Measurements from ENCODE around the gene ERBIN. TPM values are rescaled to one million over a fixed set of nuclear protein-coding genes. Genes with fewer than 3 reads are reported as not detected.
"Not testable (repeated sequence)": the region's sequence is repeated elsewhere in the genome, so short reads cannot be mapped to it uniquely, and the experiment has no call there.

Gene ERBIN
- total RNA-seq, 2 donors from 2014 or later, result 96.2 to 98.6 TPM

DNA sequence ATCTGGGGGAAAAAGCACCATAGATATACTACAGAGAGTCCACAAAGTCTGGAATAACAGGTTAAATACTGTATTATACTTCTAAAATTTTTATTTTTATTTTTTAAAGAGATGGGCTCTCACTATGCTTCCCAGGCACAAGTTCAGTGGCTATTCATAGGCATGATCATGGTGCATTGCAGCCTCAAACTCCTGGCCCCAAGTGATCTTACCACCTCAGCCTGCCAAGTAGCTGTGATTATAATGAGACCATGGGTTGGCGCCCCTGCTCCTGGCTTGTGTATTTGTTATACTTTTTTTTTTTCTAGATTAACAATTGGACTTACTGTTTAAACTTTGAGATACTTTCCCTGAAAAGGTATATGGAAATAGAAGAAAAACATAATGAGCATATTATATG, 25.9 kb downstream of the ERBIN start:
- no peaks in the 10 kb centered on the region for H3K36me3 Mint-ChIP-seq (ENCODE audit: low read depth)
- peaks cover 29% of the 10 kb centered on the region for H3K4me1 Mint-ChIP-seq
- H3K27ac Mint-ChIP-seq, result no peak overlapping the region
- H3K9me3 ChIP-seq (ENCODE audit: control insufficient read depth, low read length, poor library complexity, severe bottlenecking), result no peaks in the 10 kb centered on the region
- ATAC-seq (no peak), DNase-seq (no peak)
- no peaks in the 10 kb centered on the region for H3K27me3 Mint-ChIP-seq
- H3K4me3 Mint-ChIP-seq, result no peak overlapping the region

- no peak overlapping the region for H3K27ac Mint-ChIP-seq
- H3K36me3 Mint-ChIP-seq (ENCODE audit: low read depth), result no peaks in the 10 kb centered on the region
- no peaks in the 10 kb centered on the region for H3K9me3 ChIP-seq (ENCODE audit: control insufficient read depth, low read length, poor library complexity, severe bottlenecking)
- no peaks in the 10 kb centered on the region for H3K27me3 Mint-ChIP-seq
- peaks cover 33% of the 10 kb centered on the region for H3K4me1 Mint-ChIP-seq
- no peak for ATAC-seq
- no peak for DNase-seq
- H3K4me3 Mint-ChIP-seq, result no peak overlapping the region
Observed at GRCh38 chr5:65954200-65954599, 27.8 kb downstream of the ERBIN start.

GRCh38 chr5:65955746-65956145, 29.4 kb downstream of the ERBIN start:
- peaks cover 36% of the 10 kb centered on the region for H3K4me1 Mint-ChIP-seq
- peaks cover 3% of the 10 kb centered on the region for H3K36me3 Mint-ChIP-seq (ENCODE audit: low read depth)
- no peaks in the 10 kb centered on the region for H3K9me3 ChIP-seq (ENCODE audit: control insufficient read depth, low read length, poor library complexity, severe bottlenecking)
- no peaks in the 10 kb centered on the region for H3K27me3 Mint-ChIP-seq
- ATAC-seq (no peak), DNase-seq (no peak)
- no peak overlapping the region for H3K4me3 Mint-ChIP-seq
- no peak overlapping the region for H3K27ac Mint-ChIP-seq

- H3K4me3 Mint-ChIP-seq; H3K9me3 ChIP-seq (ENCODE audit: control insufficient read depth, low read length, poor library complexity, severe bottlenecking); H3K36me3 Mint-ChIP-seq (ENCODE audit: low read depth); H3K27ac Mint-ChIP-seq; DNase-seq; ATAC-seq; H3K27me3 Mint-ChIP-seq: not testable (repeated sequence)
- peaks cover 46% of the 10 kb centered on the region for H3K4me1 Mint-ChIP-seq
Observed at GRCh38 chr5:65957703-65958102, 31.3 kb downstream of the ERBIN start.

DNA sequence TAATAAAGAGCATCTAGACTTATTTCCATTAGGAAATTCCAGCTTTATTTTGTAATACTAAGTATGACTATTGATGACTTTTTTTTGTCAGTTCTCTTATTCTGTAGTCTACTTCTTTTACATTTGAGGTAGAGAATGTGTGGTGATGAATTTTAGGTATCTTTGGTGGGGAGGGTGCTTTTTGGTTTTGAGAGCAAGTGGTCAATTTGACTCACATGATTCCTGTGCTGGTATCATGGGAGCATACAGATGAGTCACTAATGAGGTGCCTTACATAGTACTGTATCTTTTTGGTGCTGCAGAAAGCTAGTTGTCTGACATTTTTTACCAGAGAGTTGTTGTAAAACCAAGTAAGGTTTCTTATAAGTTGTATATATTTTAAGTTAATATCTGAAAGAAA, 35.3 kb downstream of the ERBIN start:
- H3K36me3 Mint-ChIP-seq (ENCODE audit: low read depth), result peaks cover 3% of the 10 kb centered on the region
- H3K4me1 Mint-ChIP-seq, result peaks cover 42% of the 10 kb centered on the region
- H3K27ac Mint-ChIP-seq, result peak overlapping the region; percentile 56

GRCh38 chr5:65967288-65968066, 41.1 kb downstream of the ERBIN start:
- H3K4me1 Mint-ChIP-seq, result peaks cover 51% of the 10 kb centered on the region
- no peaks in the 10 kb centered on the region for H3K27me3 Mint-ChIP-seq
- no peak overlapping the region for H3K4me3 Mint-ChIP-seq
- peak overlapping the region; percentile 37 for H3K27ac Mint-ChIP-seq
- no peaks in the 10 kb centered on the region for H3K9me3 ChIP-seq (ENCODE audit: control insufficient read depth, low read length, poor library complexity, severe bottlenecking)
- DNase-seq (no peak), ATAC-seq (no peak)
- H3K36me3 Mint-ChIP-seq (ENCODE audit: low read depth), result no peaks in the 10 kb centered on the region

More for the DNA sequence above, 35.3 kb downstream of the ERBIN start:
- no peak overlapping the region for H3K4me3 Mint-ChIP-seq
- H3K9me3 ChIP-seq (ENCODE audit: control insufficient read depth, low read length, poor library complexity, severe bottlenecking), result no peaks in the 10 kb centered on the region
- H3K27me3 Mint-ChIP-seq, result no peaks in the 10 kb centered on the region
- DNase-seq (no peak), ATAC-seq (peak; percentile 46)

DNA sequence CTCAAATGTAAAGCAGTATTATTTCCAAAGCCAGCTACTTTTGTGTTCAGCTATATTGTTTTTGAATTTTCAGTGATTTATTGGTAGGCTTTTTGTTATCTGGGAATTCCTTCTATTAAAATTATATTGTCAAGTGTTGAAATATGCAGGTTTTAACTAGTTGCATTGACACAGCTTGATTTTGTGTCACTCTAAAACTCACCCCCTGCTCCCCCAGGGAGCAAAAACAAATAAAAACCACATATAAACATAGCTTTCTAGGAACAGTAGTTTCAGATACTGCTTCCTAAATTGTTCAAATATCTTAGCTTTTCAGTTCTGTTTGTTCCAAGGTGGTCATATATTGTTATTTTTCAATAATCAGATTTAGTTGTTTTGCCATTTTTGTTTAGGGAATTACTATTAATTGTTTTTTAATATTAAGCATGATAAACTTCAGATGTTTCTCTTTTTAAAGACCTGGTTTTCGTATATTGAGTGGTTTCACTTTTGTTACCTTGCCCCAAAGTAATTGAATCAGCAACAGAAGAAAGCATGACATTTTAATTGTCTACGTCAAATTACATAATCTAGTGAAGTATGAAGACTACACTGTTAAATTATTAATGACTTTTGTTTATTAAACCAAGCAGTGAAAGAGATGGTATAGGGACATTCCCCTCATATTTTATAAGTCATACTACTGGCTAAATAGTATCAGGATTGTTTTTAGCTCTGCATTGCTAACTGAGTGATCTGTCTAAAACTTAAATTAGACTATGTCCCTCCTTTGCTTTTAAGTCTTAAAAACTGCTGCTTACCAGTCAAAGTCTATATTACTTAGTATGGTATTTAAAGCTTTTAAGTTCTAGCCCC, 43.4 kb downstream of the ERBIN start:
- Mint-ChIP-seq H3K36me3 (ENCODE audit: low read depth) (peaks cover 5% of the 10 kb centered on the region), H3K4me1 (peaks cover 54% of the 10 kb centered on the region), H3K27me3 (no peaks in the 10 kb centered on the region), H3K4me3 (peak overlapping the region; percentile 68), H3K27ac (peak overlapping the region; percentile 88)
- ATAC-seq, result no peak
- H3K9me3 ChIP-seq (ENCODE audit: control insufficient read depth, low read length, poor library complexity, severe bottlenecking), result no peaks in the 10 kb centered on the region
- no peak for DNase-seq

DNA sequence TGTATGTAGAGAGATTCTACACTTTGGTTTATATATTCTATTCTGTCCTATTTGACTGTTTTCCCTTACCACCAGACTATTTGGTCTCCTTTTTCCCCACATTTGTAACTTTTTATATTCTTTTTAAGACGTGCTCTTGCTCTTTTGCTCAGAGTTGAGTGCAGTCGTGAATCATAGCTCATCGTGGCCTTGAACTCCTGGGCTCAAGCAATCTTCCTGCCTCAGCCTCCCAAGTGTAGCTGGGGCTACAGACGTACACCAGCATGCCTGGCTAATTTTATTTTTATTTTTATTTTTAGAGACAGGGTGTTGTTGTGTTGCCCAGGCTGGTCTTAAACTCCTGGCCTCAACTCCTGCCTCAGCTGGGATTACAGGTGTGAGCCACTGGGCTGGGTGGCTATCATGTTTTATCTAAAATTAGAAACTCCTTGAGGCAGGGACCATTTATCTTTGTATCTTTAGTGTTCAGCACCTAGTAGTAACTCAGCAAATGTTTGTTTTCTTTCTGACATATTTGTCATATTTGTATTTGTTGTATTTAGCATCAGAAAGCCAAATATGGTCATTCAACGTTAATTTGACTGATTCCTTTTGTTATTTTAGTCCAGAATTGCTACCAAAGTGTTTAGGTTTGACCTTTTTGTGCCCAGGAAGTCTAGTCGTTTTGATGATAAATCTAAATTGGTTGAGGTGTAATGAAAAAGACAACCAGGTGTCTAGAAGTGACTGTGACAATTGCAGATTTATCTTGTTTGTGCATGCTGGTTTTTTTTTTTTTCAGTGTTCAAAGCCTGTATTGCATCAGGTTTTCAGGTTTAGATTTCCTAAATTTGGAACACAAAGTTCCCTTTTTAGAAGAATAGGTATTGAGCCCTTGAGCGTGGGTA, 44.3 kb downstream of the ERBIN start:
- Mint-ChIP-seq H3K27me3 (no peaks in the 10 kb centered on the region), H3K27ac (peak overlapping the region; percentile 88), H3K36me3 (ENCODE audit: low read depth) (peaks cover 8% of the 10 kb centered on the region), H3K4me3 (peak overlapping the region; percentile 68), H3K4me1 (peaks cover 53% of the 10 kb centered on the region)
- ATAC-seq (no peak), DNase-seq (no peak)
- no peaks in the 10 kb centered on the region for H3K9me3 ChIP-seq (ENCODE audit: control insufficient read depth, low read length, poor library complexity, severe bottlenecking)

DNA sequence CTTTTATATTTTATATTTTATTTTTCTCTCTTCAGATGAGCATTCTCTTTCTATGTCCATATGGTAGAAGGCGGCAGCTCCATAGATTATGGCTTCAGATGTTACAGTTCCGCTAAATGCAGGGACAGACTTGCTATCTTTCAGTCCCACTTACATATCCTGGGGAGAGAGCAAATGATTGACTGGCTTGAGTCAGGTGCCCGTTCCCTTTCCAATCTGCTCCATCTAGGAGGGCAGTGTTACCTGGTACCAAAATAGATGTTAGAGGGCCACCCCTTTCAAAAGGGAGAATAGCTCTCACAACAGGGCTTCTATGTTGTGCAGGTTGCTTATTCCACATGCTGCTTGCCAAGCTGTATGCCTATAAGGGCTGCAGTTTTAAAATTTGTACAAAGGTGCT, 45.3 kb downstream of the ERBIN start:
- H3K36me3 Mint-ChIP-seq (ENCODE audit: low read depth), result peaks cover 10% of the 10 kb centered on the region
- peak overlapping the region; percentile 88 for H3K27ac Mint-ChIP-seq
- no peak for DNase-seq
- no peaks in the 10 kb centered on the region for H3K9me3 ChIP-seq (ENCODE audit: control insufficient read depth, low read length, poor library complexity, severe bottlenecking)
- no peak overlapping the region for H3K4me3 Mint-ChIP-seq
- no peak for ATAC-seq
- no peaks in the 10 kb centered on the region for H3K27me3 Mint-ChIP-seq
- H3K4me1 Mint-ChIP-seq, result peaks cover 55% of the 10 kb centered on the region

GRCh38 chr5:65972896-65973295, 46.5 kb downstream of the ERBIN start:
- not testable (repeated sequence) for ATAC-seq; H3K9me3 ChIP-seq (ENCODE audit: control insufficient read depth, low read length, poor library complexity, severe bottlenecking); H3K4me3 Mint-ChIP-seq; DNase-seq; H3K27me3 Mint-ChIP-seq; H3K27ac Mint-ChIP-seq
- peaks cover 10% of the 10 kb centered on the region for H3K36me3 Mint-ChIP-seq (ENCODE audit: low read depth)
- H3K4me1 Mint-ChIP-seq, result peaks cover 48% of the 10 kb centered on the region

DNA sequence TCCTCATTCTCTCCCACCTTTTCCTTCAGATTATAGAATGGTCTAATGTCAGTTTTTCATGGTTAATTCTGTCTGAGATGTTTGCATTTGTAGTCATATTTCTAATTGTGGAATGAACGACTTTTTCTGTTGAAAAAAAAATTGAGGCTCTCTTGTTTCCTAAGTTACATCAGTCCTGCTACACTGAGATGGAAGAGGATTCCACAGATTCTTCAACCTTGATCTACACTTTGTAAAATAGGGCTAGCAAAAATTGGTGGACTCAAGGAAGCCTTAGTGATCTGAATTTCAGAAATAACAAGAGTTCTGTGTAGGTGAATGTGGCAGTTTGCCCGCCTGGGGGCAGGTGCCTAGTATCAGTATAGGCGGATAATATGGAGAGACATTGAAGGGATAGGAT, 51.9 kb downstream of the ERBIN start:
- DNase-seq (no peak), ATAC-seq (no peak)
- Mint-ChIP-seq H3K27me3 (no peaks in the 10 kb centered on the region), H3K4me3 (no peak overlapping the region), H3K36me3 (ENCODE audit: low read depth) (peaks cover 10% of the 10 kb centered on the region), H3K4me1 (peaks cover 36% of the 10 kb centered on the region), H3K27ac (no peak overlapping the region)
- H3K9me3 ChIP-seq (ENCODE audit: control insufficient read depth, low read length, poor library complexity, severe bottlenecking), result no peaks in the 10 kb centered on the region

DNA sequence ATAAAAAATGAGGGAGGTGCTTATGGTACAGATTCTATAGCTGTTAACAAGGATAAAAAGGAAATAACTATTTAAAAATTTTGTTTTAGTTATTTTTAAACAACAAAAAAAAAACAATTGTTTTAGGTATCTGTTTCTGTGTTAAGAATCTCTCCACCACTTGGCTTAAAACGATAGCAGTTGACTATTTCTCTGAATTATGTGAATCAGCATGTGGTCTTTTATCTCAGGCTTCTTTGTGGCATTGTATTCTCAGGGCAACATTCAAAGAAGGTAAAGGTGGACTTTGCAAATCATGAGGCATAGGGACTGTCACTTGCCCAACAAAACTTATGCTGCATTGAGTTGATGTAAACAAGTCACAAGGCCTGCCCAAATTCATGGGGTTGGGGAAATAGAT, 55.2 kb downstream of the ERBIN start:
- no peak overlapping the region for H3K4me3 Mint-ChIP-seq
- H3K9me3 ChIP-seq (ENCODE audit: control insufficient read depth, low read length, poor library complexity, severe bottlenecking), result no peaks in the 10 kb centered on the region
- peaks cover 3% of the 10 kb centered on the region for H3K36me3 Mint-ChIP-seq (ENCODE audit: low read depth)
- ATAC-seq (no peak), DNase-seq (no peak)
- H3K27ac Mint-ChIP-seq, result peak overlapping the region; percentile 45
- H3K4me1 Mint-ChIP-seq, result peaks cover 41% of the 10 kb centered on the region
- H3K27me3 Mint-ChIP-seq, result no peaks in the 10 kb centered on the region
